ENCODE measurements around the gene CCL18. TPM values are rescaled to one million over a fixed set of nuclear protein-coding genes. Genes with fewer than 3 reads are reported as not detected.
"Not testable (repeated sequence)": the region's sequence is repeated elsewhere in the genome, so short reads cannot be mapped to it uniquely, and the experiment has no call there.

CCL18 gene
- total RNA-seq, 4 donors from 2014 or later = 0.19 TPM; not detected in 3

- DNase-seq (ENCODE audit: low spot score in 2 of 2) = no peak
- TF ChIP-seq CTCF (IDR thresholded peaks at IDR 0.05) (no peak), POLR2A (IDR thresholded peaks at IDR 0.05) (no peak)
- intact Hi-C loops (cut with DNase I; ENCODE audit: low total_unique reads) = no loop called here
- H3K4me3 ChIP-seq (ENCODE audit: low read depth, poor library complexity, severe bottlenecking) = no peak overlapping the region
- WGBS, 2 donors = 39 to 41% methylated on average over 12 of the region's 12 CpGs
Observed at GRCh38 chr17:36072431-36073121, 8.5 kb downstream of the CCL18 start.

GRCh38 chr17:36074365-36074764, 10.3 kb downstream of the CCL18 start:
- TF ChIP-seq CTCF (IDR thresholded peaks at IDR 0.05) (no peak), POLR2A (IDR thresholded peaks at IDR 0.05) (no peak)
- intact Hi-C loops (cut with DNase I; ENCODE audit: low total_unique reads) = no loop called here
- WGBS, 2 donors = 78 to 90% methylated on average over 1 of the region's 1 CpG
- H3K4me3 ChIP-seq (ENCODE audit: low read depth, poor library complexity, severe bottlenecking) = no peak overlapping the region
- DNase-seq (ENCODE audit: low spot score in 2 of 2) = no peak

- DNase-seq (ENCODE audit: low spot score in 2 of 2); H3K4me3 ChIP-seq (ENCODE audit: low read depth, poor library complexity, severe bottlenecking); intact Hi-C loops (cut with DNase I; ENCODE audit: low total_unique reads): not testable (repeated sequence)
- 79 to 84% methylated on average over 5 of the region's 5 CpGs for WGBS, 2 donors
Observed at GRCh38 chr17:36081681-36082471, 17.8 kb downstream of the CCL18 start.

- DNase-seq (ENCODE audit: low spot score in 2 of 2); intact Hi-C loops (cut with DNase I; ENCODE audit: low total_unique reads); H3K4me3 ChIP-seq (ENCODE audit: low read depth, poor library complexity, severe bottlenecking): not testable (repeated sequence)
- WGBS, 2 donors = 56 to 64% methylated on average over 8 of the region's 8 CpGs
Observed at GRCh38 chr17:36082482-36083120, 18.5 kb downstream of the CCL18 start.

GRCh38 chr17:36083691-36084090, 19.6 kb downstream of the CCL18 start:
- H3K4me3 ChIP-seq (ENCODE audit: low read depth, poor library complexity, severe bottlenecking); intact Hi-C loops (cut with DNase I; ENCODE audit: low total_unique reads); DNase-seq (ENCODE audit: low spot score in 2 of 2): not testable (repeated sequence)
- WGBS, 2 donors = 87 to 93% methylated on average over 2 of the region's 2 CpGs

- no peak overlapping the region for H3K4me3 ChIP-seq (ENCODE audit: low read depth, poor library complexity, severe bottlenecking)
- intact Hi-C loops (cut with DNase I; ENCODE audit: low total_unique reads) = no loop called here
- 41 to 43% methylated on average over 1 of the region's 1 CpG for WGBS, 2 donors
- no peak for TF ChIP-seq POLR2A (IDR thresholded peaks at IDR 0.05)
- no peak for TF ChIP-seq CTCF (IDR thresholded peaks at IDR 0.05)
- no peak for DNase-seq (ENCODE audit: low spot score in 2 of 2)
Observed at GRCh38 chr17:36085765-36086164, 21.7 kb downstream of the CCL18 start.

GRCh38 chr17:36086791-36087190, 22.7 kb downstream of the CCL18 start:
- WGBS, 2 donors = 80 to 85% methylated on average over 1 of the region's 1 CpG
- no peak for DNase-seq (ENCODE audit: low spot score in 2 of 2)
- intact Hi-C loops (cut with DNase I; ENCODE audit: low total_unique reads) = no loop called here
- TF ChIP-seq CTCF (IDR thresholded peaks at IDR 0.05) (no peak), POLR2A (IDR thresholded peaks at IDR 0.05) (no peak)
- no peak overlapping the region for H3K4me3 ChIP-seq (ENCODE audit: low read depth, poor library complexity, severe bottlenecking)

- WGBS, 2 donors = 91 to 100% methylated on average over 1 of the region's 3 CpGs
- H3K4me3 ChIP-seq (ENCODE audit: low read depth, poor library complexity, severe bottlenecking); intact Hi-C loops (cut with DNase I; ENCODE audit: low total_unique reads); DNase-seq (ENCODE audit: low spot score in 2 of 2): not testable (repeated sequence)
Observed at GRCh38 chr17:36087471-36087870, 23.4 kb downstream of the CCL18 start.

- H3K4me3 ChIP-seq (ENCODE audit: low read depth, poor library complexity, severe bottlenecking); DNase-seq (ENCODE audit: low spot score in 2 of 2); intact Hi-C loops (cut with DNase I; ENCODE audit: low total_unique reads): not testable (repeated sequence)
- WGBS, 2 donors = 76 to 82% methylated on average over 10 of the region's 10 CpGs
Observed at GRCh38 chr17:36087897-36088572, 24.0 kb downstream of the CCL18 start.
